Measurements from ENCODE around the gene PALLD. TPM values are rescaled to one million over a fixed set of nuclear protein-coding genes. Genes with fewer than 3 reads are reported as not detected.
A peak's percentile ranks its signal among the peaks of the same experiment; 100 is the strongest.

Gene PALLD
- total and polyA plus RNA-seq, 2 of the 13 experiments (the other 11 are each of a cell fraction or from before 2014, with no cell fraction given), result 0.50 to 1.5 TPM

- TF ChIP-seq ZNF468 (CRISPR knock-in tag; IDR thresholded peaks at IDR 0.05), result no peak
- TF ChIP-seq SCMH1 (CRISPR knock-in tag; IDR thresholded peaks at IDR 0.05; ENCODE audit: borderline replicate concordance), result no peak
- TF ChIP-seq KMT2A (CRISPR knock-in tag; IDR thresholded peaks at IDR 0.05), result no peak
- TF ChIP-seq HOMEZ (CRISPR knock-in tag; IDR thresholded peaks at IDR 0.05; ENCODE audit: low read depth), result no peak; the same call in 1 of the 2 replicates
- no peak for TF ChIP-seq HOXA5 (CRISPR knock-in tag; IDR thresholded peaks at IDR 0.05)
- no peak for TF ChIP-seq PREB (CRISPR knock-in tag; IDR thresholded peaks at IDR 0.05)
- TF ChIP-seq NAIF1 (CRISPR knock-in tag; IDR thresholded peaks at IDR 0.05; ENCODE audit: borderline replicate concordance), result no peak
- no peak for TF ChIP-seq ZNF510 (CRISPR knock-in tag; IDR thresholded peaks at IDR 0.05; ENCODE audit: low read depth)
- TF ChIP-seq, protein P1, sequence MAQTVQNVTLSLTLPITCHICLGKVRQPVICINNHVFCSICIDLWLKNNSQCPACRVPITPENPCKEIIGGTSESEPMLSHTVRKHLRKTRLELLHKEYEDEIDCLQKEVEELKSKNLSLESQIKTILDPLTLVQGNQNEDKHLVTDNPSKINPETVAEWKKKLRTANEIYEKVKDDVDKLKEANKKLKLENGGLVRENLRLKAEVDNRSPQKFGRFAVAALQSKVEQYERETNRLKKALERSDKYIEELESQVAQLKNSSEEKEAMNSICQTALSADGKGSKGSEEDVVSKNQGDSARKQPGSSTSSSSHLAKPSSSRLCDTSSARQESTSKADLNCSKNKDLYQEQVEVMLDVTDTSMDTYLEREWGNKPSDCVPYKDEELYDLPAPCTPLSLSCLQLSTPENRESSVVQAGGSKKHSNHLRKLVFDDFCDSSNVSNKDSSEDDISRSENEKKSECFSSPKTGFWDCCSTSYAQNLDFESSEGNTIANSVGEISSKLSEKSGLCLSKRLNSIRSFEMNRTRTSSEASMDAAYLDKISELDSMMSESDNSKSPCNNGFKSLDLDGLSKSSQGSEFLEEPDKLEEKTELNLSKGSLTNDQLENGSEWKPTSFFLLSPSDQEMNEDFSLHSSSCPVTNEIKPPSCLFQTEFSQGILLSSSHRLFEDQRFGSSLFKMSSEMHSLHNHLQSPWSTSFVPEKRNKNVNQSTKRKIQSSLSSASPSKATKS (CRISPR knock-in tag; IDR thresholded peaks at IDR 0.05), result no peak
- no peak for TF ChIP-seq MAZ (IDR thresholded peaks at IDR 0.05; ENCODE audit: borderline replicate concordance, low read depth, low read length)
- TF ChIP-seq MAZ (CRISPR knock-in tag; IDR thresholded peaks at IDR 0.05; ENCODE audit: low read depth), result no peak
- TF ChIP-seq, protein P2, sequence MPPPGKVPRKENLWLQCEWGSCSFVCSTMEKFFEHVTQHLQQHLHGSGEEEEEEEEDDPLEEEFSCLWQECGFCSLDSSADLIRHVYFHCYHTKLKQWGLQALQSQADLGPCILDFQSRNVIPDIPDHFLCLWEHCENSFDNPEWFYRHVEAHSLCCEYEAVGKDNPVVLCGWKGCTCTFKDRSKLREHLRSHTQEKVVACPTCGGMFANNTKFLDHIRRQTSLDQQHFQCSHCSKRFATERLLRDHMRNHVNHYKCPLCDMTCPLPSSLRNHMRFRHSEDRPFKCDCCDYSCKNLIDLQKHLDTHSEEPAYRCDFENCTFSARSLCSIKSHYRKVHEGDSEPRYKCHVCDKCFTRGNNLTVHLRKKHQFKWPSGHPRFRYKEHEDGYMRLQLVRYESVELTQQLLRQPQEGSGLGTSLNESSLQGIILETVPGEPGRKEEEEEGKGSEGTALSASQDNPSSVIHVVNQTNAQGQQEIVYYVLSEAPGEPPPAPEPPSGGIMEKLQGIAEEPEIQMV (CRISPR knock-in tag; IDR thresholded peaks at IDR 0.05; ENCODE audit: low read depth), result no peak
- TF ChIP-seq, protein P3, sequence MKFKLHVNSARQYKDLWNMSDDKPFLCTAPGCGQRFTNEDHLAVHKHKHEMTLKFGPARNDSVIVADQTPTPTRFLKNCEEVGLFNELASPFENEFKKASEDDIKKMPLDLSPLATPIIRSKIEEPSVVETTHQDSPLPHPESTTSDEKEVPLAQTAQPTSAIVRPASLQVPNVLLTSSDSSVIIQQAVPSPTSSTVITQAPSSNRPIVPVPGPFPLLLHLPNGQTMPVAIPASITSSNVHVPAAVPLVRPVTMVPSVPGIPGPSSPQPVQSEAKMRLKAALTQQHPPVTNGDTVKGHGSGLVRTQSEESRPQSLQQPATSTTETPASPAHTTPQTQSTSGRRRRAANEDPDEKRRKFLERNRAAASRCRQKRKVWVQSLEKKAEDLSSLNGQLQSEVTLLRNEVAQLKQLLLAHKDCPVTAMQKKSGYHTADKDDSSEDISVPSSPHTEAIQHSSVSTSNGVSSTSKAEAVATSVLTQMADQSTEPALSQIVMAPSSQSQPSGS (CRISPR knock-in tag; IDR thresholded peaks at IDR 0.05), result no peak
- TF ChIP-seq MTA1 (CRISPR knock-in tag; IDR thresholded peaks at IDR 0.05; ENCODE audit: borderline replicate concordance), result no peak
- TF ChIP-seq ZBTB49 (CRISPR knock-in tag; IDR thresholded peaks at IDR 0.05; ENCODE audit: borderline replicate concordance), result no peak
- peak; percentile 81 for TF ChIP-seq POGZ (CRISPR knock-in tag; IDR thresholded peaks at IDR 0.05)
- TF ChIP-seq SSRP1 (CRISPR knock-in tag; IDR thresholded peaks at IDR 0.05), result no peak
These were observed 202.5 kb downstream of the PALLD start (continued) for GRCh38 chr4:168699224-168699878.
